ENCODE measurements around the gene CEP63.

- TF ChIP-seq CTCF (IDR thresholded peaks at IDR 0.05) (no peak), POLR2A (IDR thresholded peaks at IDR 0.05; ENCODE audit: low read depth) (no peak)
Measured at GRCh38 chr3:134437211-134437752, 48.6 kb upstream of the CEP63 start.
